Fibroblast of villous mesenchyme (primary cell): Measurements from ENCODE around the gene CPS1. TPM values are rescaled to one million over a fixed set of nuclear protein-coding genes. Genes with fewer than 3 reads are reported as not detected.

Experiments used
- DNase-seq: peaks from one replicate; pipeline ENCODE4 v3.0.0-alpha.2; 2010; ENCODE audit warnings: low read depth
- H3K4me3 ChIP-seq: 2 replicates; pipeline ENCODE4 v1.5.1; 2011; ENCODE audit warnings: low read depth, mild to moderate bottlenecking, low read length
- CTCF ChIP-seq: IDR thresholded peaks from 2 replicates; pipeline ENCODE4 v1.5.1; 2012; ENCODE audit warnings: low read depth, mild to moderate bottlenecking, low read length; ENCODE audit not compliant: insufficient read depth
- total RNA-seq: library from RNA; depleted of rRNA; stranded (reverse); fragments of >200 nt; gene quantifications from 2 replicates; pipeline ENCODE4 v1.2.3, GENCODE V29; 2012

The CPS1 gene
- total RNA-seq, 1 donor, result 21.6 TPM

- no peak for TF ChIP-seq CTCF
- DNase-seq, result no peak
- no peak overlapping the region for H3K4me3 ChIP-seq
Measured at GRCh38 chr2:210562502-210563080, 6.2 kb downstream of the CPS1 start.

- no peak for TF ChIP-seq CTCF
- DNase-seq, result no peak
- H3K4me3 ChIP-seq, result no peak overlapping the region
Measured at GRCh38 chr2:210567279-210567678, 10.9 kb downstream of the CPS1 start.

- H3K4me3 ChIP-seq, result no peak overlapping the region
- no peak for DNase-seq
- TF ChIP-seq CTCF, result no peak
Measured at GRCh38 chr2:210568108-210568507, 11.7 kb downstream of the CPS1 start.

- peak; percentile 77 for TF ChIP-seq CTCF
- H3K4me3 ChIP-seq, result no peak overlapping the region
- DNase-seq, result peak; percentile 49
Measured at GRCh38 chr2:210577263-210578071, 21.1 kb downstream of the CPS1 start.

- DNase-seq, result no peak
- H3K4me3 ChIP-seq, result no peak overlapping the region
- TF ChIP-seq CTCF, result no peak
Measured at GRCh38 chr2:210584834-210585233, 28.4 kb downstream of the CPS1 start.

- no peak for TF ChIP-seq CTCF
- DNase-seq, result peak; percentile 62
- H3K4me3 ChIP-seq, result no peak overlapping the region
Measured at GRCh38 chr2:210586381-210586780, 30.0 kb downstream of the CPS1 start.

- H3K4me3 ChIP-seq, result no peak overlapping the region
- TF ChIP-seq CTCF, result no peak
- DNase-seq, result no peak
Measured at GRCh38 chr2:210591663-210592062, 35.3 kb downstream of the CPS1 start.
